ENCODE measurements around the gene SMARCC2.
A peak's percentile ranks its signal among the peaks of the same experiment; 100 is the strongest.
"Not testable (repeated sequence)": the region's sequence is repeated elsewhere in the genome, so short reads cannot be mapped to it uniquely, and the experiment has no call there.

The SMARCC2 gene

GRCh38 chr12:56163533-56164344 lies 25.5 kb downstream of the SMARCC2 start:
- DNase-seq (ENCODE audit: low read depth): no peak

- no peak for DNase-seq (ENCODE audit: low read depth)
Measured at GRCh38 chr12:56162468-56163290, 26.6 kb downstream of the SMARCC2 start.

GRCh38 chr12:56161690-56162351 lies 27.5 kb downstream of the SMARCC2 start:
- DNase-seq (ENCODE audit: low read depth): no peak

GRCh38 chr12:56160894-56161689 lies 28.2 kb downstream of the SMARCC2 start:
- DNase-seq (ENCODE audit: low read depth): no peak

GRCh38 chr12:56160193-56160763 lies 29.0 kb downstream of the SMARCC2 start:
- DNase-seq (ENCODE audit: low read depth): peak; percentile 36

- DNase-seq (ENCODE audit: low read depth): no peak
Measured at GRCh38 chr12:56159482-56160192, 29.6 kb downstream of the SMARCC2 start.

GRCh38 chr12:56158926-56159461 lies 30.3 kb downstream of the SMARCC2 start:
- DNase-seq (ENCODE audit: low read depth): no peak

GRCh38 chr12:56158029-56158925 lies 31.0 kb downstream of the SMARCC2 start, which contains the start of gene MYL6:
Gene MYL6, plus strand, starts transcription at chr12:56158359. Its CDS starts 43 bp downstream, at chr12:56158402.
- DNase-seq (ENCODE audit: low read depth): peak; percentile 82

GRCh38 chr12:56157201-56158028 lies 31.9 kb downstream of the SMARCC2 start:
- DNase-seq (ENCODE audit: low read depth): no peak

- DNase-seq (ENCODE audit: low read depth): not testable (repeated sequence)
Measured at GRCh38 chr12:56156464-56157200, 32.7 kb downstream of the SMARCC2 start.

GRCh38 chr12:56155256-56155845 lies 33.9 kb downstream of the SMARCC2 start:
- no peak for DNase-seq (ENCODE audit: low read depth)

GRCh38 chr12:56154818-56155217 lies 34.5 kb downstream of the SMARCC2 start:
- no peak for DNase-seq (ENCODE audit: low read depth)

- no peak for DNase-seq (ENCODE audit: low read depth)
Measured at GRCh38 chr12:56154246-56154771, 35.0 kb downstream of the SMARCC2 start.

- DNase-seq (ENCODE audit: low read depth): no peak
Measured at GRCh38 chr12:56153678-56154065, 35.6 kb downstream of the SMARCC2 start.

- DNase-seq (ENCODE audit: low read depth): no peak
Measured at GRCh38 chr12:56152756-56153677, 36.3 kb downstream of the SMARCC2 start.

All from stimulated activated CD8-positive, alpha-beta memory T cell treated with anti-CD3 and anti-CD28 coated beads, Interleukin-4, amount 100 ng/mL, for 24 hours (primary cell).